Memory B cell (primary cell): ENCODE results near the gene ADK.

Experiments used
- ATAC-seq: fragments of 150-1000 bp; cut with Tn5 transposase; 2 replicates; pipeline ENCODE4 v1.10.0; 2021; ENCODE audit warnings: low read depth, mild to moderate bottlenecking, moderate library complexity
- DNase-seq, 2 donors: peaks; one replicate each; pipeline ENCODE4 v3.0.0; 2022; ENCODE audit warnings: low spot score in 2 of 2
- H3K27ac Mint-ChIP-seq: one replicate; pipeline ENCODE4 v1.8.0; 2022; ENCODE audit warnings: mild to moderate bottlenecking, moderate library complexity, mixed read lengths
- H3K27me3 Mint-ChIP-seq: one replicate; pipeline ENCODE4 v1.8.0; 2022; ENCODE audit warnings: mixed read lengths
- H3K36me3 Mint-ChIP-seq: one replicate; pipeline ENCODE4 v1.8.0; 2022; ENCODE audit warnings: mild to moderate bottlenecking, mixed read lengths
- H3K4me1 Mint-ChIP-seq: one replicate; pipeline ENCODE4 v1.8.0; 2022; ENCODE audit warnings: mixed read lengths
- H3K4me3 Mint-ChIP-seq: one replicate; pipeline ENCODE4 v1.8.0; 2022; ENCODE audit warnings: mild to moderate bottlenecking, moderate library complexity, mixed read lengths
- H3K9me3 Mint-ChIP-seq: one replicate; pipeline ENCODE4 v1.8.0; 2022; ENCODE audit warnings: mixed read lengths

The ADK gene

DNA sequence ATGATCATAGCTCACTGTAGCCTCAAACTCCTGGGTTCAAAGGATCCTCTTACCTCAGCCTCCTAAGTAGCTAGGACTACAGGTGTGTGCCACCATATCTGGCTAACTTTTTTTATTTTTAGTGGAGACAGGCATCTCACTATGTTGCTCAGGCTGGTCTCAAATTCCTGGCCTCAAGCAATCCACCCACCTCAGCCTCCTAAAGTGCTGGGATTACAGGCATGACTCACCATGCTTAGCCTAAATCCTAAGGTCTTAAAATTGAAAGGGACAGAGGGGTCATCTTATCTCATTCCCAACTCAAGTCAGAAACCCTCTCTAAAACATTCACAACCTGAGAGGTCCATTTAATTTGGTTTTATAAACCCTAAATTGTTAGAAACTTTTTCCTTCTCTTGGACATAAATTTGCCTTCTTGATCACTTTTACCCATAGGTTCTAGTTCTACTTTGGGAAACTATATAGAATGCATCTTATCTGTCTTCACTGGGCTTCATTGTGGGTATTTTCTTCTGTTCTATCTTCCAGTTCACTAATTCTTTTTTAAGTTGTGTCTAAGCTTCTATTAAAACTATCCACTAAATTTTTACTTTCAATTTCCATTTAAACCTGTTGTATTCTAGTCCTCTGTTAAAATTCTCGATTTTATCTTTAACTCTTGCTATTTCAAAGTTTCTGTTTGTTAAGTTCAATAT is 492.0 kb downstream of the ADK start:
- no peak overlapping the region for H3K27ac Mint-ChIP-seq
- no peak for DNase-seq
- no peak overlapping the region for H3K4me3 Mint-ChIP-seq
- no peaks in the 10 kb centered on the region for H3K9me3 Mint-ChIP-seq
- peaks cover 27% of the 10 kb centered on the region for H3K36me3 Mint-ChIP-seq
- H3K27me3 Mint-ChIP-seq = no peaks in the 10 kb centered on the region
- H3K4me1 Mint-ChIP-seq = peaks cover 2% of the 10 kb centered on the region
- ATAC-seq = no peak

DNA sequence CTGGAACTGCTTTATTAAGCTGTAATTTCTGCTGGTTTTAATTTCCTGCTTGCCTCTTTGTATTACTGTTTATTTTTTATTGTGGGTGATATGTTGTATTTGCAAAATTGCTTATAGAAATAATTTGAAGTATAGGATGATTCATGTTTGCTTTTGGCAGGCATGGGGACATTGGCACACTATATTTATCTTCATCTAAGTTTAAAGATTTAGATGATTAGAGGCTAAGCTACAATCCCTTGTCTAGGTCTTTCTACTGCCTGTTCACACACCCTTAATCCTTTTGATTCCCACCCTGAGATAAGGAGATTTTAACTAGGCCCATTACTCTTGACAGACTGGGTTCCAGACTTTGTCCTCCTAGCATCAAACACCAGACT is 492.6 kb downstream of the ADK start:
- Mint-ChIP-seq H3K4me3 (no peak overlapping the region), H3K9me3 (no peaks in the 10 kb centered on the region), H3K27me3 (no peaks in the 10 kb centered on the region), H3K27ac (no peak overlapping the region), H3K4me1 (peaks cover 2% of the 10 kb centered on the region), H3K36me3 (peaks cover 27% of the 10 kb centered on the region)
- no peak for ATAC-seq
- no peak for DNase-seq

DNA sequence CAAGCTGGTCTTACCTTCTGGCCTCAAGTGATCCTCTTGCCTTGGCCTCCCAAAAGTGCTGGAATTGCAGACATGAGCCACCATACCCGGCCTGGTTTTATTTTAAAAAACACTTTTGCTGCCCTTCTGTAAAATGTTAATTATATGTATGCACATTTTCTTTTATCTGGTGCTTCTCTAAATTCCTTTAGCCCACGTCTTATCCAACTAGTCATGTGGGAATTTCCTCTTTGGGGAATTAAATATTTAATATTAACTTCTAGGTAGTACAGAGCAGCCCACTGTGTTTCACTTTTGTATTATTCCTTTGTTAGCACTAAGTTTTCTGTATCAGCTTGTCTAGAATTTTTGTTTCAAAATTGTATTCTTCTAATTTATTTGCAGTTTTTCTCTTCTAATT is 493.7 kb downstream of the ADK start:
- Mint-ChIP-seq H3K4me3 (no peak overlapping the region), H3K27me3 (no peaks in the 10 kb centered on the region), H3K36me3 (peaks cover 19% of the 10 kb centered on the region), H3K27ac (no peak overlapping the region), H3K4me1 (no peaks in the 10 kb centered on the region), H3K9me3 (no peaks in the 10 kb centered on the region)
- DNase-seq = no peak
- no peak for ATAC-seq

DNA sequence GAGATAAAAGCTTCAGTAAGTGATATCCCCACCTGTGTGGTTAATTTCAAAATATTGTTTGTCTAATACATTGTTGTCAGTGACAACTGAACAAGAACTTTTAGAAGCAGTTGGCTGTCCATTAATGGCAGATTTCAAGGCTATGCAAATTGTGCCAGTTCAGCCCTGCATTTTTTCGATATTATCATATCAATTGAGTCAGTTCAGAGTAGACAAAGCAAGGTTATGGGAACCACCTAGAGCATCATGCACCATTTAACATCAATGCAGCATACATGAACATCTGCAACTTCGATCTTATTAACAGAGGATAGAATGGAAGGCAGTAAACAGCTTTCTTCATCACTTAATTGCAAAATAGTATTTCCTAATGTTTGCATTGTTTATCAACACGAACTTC is 494.7 kb downstream of the ADK start:
- ATAC-seq (no peak), DNase-seq (no peak)
- H3K36me3 Mint-ChIP-seq = peaks cover 21% of the 10 kb centered on the region
- H3K27me3 Mint-ChIP-seq = no peaks in the 10 kb centered on the region
- no peak overlapping the region for H3K27ac Mint-ChIP-seq
- no peaks in the 10 kb centered on the region for H3K9me3 Mint-ChIP-seq
- H3K4me1 Mint-ChIP-seq = no peaks in the 10 kb centered on the region
- H3K4me3 Mint-ChIP-seq = no peak overlapping the region

DNA sequence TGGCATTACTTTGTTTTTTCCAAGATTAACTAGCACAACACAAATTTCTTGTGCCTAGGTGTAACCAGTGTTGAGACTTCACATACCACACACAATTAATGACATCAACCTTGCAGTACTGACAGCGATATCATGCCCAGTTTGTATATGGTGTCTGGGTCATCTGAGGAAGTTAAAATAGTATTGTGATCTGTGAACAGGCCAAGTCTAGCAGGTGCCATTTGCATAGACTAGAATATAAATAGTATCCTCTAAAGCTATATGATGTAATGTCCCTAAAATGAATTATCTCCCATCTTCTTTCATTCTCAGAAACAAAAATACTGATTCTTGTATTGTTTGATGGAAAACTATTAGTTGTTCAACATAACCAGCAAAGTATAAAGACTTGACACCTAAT is 499.6 kb downstream of the ADK start:
- DNase-seq = no peak
- no peak overlapping the region for H3K4me3 Mint-ChIP-seq
- no peaks in the 10 kb centered on the region for H3K4me1 Mint-ChIP-seq
- H3K27ac Mint-ChIP-seq = no peak overlapping the region
- peaks cover 32% of the 10 kb centered on the region for H3K36me3 Mint-ChIP-seq
- no peak for ATAC-seq
- H3K9me3 Mint-ChIP-seq = no peaks in the 10 kb centered on the region
- H3K27me3 Mint-ChIP-seq = no peaks in the 10 kb centered on the region

DNA sequence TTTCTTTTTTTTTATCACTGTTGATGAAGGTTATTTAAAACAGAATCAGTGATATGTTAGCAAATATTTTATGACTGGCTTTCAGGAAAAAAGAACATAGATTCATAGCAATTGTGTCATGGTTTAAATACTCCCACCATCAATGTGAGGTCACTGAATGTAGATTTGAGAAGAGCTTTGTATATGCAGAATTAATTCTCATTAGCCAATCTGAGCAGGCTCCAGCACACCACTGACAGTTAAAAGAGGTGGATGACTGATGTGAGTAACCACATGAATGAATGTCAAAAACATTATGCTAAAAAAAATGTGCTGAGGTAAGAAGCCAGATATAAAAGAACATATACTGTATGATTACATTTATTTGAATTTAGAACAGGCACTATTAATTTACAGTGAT is 500.5 kb downstream of the ADK start:
- H3K36me3 Mint-ChIP-seq = peaks cover 28% of the 10 kb centered on the region
- H3K9me3 Mint-ChIP-seq = no peaks in the 10 kb centered on the region
- DNase-seq = no peak
- no peak for ATAC-seq
- H3K4me3 Mint-ChIP-seq = no peak overlapping the region
- H3K27me3 Mint-ChIP-seq = no peaks in the 10 kb centered on the region
- no peak overlapping the region for H3K27ac Mint-ChIP-seq
- no peaks in the 10 kb centered on the region for H3K4me1 Mint-ChIP-seq

DNA sequence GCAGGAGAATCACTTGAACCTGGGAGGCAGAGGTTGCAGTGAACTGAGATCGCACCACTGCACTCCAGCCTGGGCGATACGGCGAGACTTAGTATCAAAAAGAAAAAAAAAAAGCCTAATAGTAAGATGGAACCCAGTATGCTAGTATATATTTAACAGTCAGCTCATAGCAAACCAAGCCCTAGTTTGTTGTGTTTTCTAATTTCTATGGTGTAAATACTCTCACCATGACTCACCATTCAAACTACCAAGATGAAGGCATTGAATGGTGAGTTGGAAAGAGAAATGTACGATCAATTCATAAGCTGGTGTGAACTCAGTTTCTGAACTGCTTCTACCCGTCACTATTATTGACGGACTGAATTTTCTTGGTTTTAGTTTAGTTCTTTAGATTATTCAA is 501.6 kb downstream of the ADK start:
- Mint-ChIP-seq H3K27me3 (no peaks in the 10 kb centered on the region), H3K4me3 (no peak overlapping the region), H3K36me3 (peaks cover 28% of the 10 kb centered on the region), H3K27ac (no peak overlapping the region), H3K9me3 (no peaks in the 10 kb centered on the region), H3K4me1 (no peaks in the 10 kb centered on the region)
- ATAC-seq (no peak), DNase-seq (no peak)

DNA sequence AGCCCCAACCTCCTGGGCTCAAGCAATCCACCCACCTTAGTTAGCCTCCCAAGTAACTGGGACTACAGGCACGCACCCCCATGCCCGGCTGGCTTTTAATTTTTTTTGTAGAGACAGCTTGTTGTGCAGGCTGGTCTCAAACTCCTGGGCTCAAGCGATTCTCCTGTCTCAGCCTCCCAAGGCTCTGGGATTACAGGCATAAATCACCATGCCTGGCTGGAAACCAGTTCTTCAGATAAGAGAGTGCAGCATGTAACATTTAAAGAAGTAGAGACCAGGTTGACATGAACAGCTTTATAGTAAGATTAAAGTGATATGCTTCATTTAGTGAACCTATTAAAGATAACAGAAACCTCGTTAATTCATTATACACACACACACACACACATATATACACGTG is 507.5 kb downstream of the ADK start:
- Mint-ChIP-seq H3K27ac (no peak overlapping the region), H3K4me3 (no peak overlapping the region), H3K36me3 (peaks cover 18% of the 10 kb centered on the region), H3K4me1 (peaks cover 8% of the 10 kb centered on the region), H3K27me3 (no peaks in the 10 kb centered on the region), H3K9me3 (no peaks in the 10 kb centered on the region)
- DNase-seq (no peak), ATAC-seq (no peak)

DNA sequence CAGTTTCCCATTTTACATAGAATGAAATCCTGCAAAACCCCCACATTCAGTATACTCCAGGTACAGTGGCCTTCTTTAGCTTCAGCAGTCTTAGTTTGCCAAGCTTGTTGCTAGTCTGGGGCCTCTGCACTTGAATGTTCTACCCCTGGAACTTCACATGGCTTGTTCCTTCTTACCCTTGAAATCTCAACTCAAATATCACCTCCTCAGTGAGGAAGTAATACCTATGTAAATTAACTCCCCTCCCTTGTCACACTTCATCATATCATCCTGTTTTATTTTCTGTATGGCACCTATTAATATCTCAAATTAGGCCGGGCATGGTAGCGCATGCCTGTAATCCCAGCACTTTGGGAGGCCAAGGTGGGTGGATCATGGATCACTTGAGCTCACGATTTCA is 511.6 kb downstream of the ADK start:
- peaks cover 8% of the 10 kb centered on the region for H3K4me1 Mint-ChIP-seq
- DNase-seq (no peak), ATAC-seq (no peak)
- no peaks in the 10 kb centered on the region for H3K27me3 Mint-ChIP-seq
- no peak overlapping the region for H3K4me3 Mint-ChIP-seq
- H3K36me3 Mint-ChIP-seq = peaks cover 10% of the 10 kb centered on the region
- H3K27ac Mint-ChIP-seq = no peak overlapping the region
- H3K9me3 Mint-ChIP-seq = no peaks in the 10 kb centered on the region

DNA sequence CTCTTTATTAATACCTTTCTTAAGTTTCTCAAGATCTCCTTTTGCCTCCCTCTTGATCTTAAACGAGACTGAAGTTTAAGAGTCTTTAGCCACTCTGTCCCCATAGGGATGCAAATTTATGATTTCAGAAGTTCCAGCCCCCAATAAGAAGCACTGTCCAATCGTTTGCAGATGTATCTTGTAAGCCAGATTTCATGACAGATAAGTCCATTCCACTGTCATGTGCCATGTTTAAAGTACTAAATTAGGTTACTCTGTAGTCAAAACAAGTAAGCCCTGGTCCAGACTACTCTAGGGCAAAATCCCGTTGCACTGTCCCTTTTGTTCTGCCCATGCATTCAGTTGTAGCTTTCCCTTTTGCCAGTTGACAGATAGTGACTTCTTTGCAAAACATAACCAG is 518.2 kb downstream of the ADK start:
- no peak overlapping the region for H3K4me3 Mint-ChIP-seq
- H3K4me1 Mint-ChIP-seq = no peaks in the 10 kb centered on the region
- H3K27ac Mint-ChIP-seq = no peak overlapping the region
- H3K9me3 Mint-ChIP-seq = peaks cover 6% of the 10 kb centered on the region
- no peaks in the 10 kb centered on the region for H3K27me3 Mint-ChIP-seq
- H3K36me3 Mint-ChIP-seq = peaks cover 36% of the 10 kb centered on the region
- DNase-seq = no peak
- no peak for ATAC-seq

DNA sequence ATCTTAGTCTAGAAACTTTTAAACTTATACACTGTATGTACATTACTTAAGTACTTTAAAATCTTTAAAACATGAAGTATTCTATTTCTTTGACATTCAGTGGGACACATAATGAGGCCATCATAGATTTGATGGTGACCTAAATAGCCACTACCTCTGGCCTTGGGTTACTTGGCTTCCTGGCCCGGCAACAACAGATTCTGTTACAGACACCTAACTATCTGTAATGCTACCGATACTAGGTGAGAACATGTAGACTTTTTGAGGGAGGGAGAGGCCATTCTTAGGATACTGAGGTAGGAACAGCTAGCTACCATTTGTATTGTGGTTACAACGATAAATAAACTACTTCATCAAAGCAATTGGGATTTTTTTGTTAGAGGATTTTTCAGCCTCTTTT is 520.7 kb downstream of the ADK start:
- H3K9me3 Mint-ChIP-seq = peaks cover 6% of the 10 kb centered on the region
- peaks cover 41% of the 10 kb centered on the region for H3K36me3 Mint-ChIP-seq
- DNase-seq (no peak), ATAC-seq (no peak)
- H3K4me1 Mint-ChIP-seq = peaks cover 2% of the 10 kb centered on the region
- no peak overlapping the region for H3K4me3 Mint-ChIP-seq
- no peaks in the 10 kb centered on the region for H3K27me3 Mint-ChIP-seq
- no peak overlapping the region for H3K27ac Mint-ChIP-seq

DNA sequence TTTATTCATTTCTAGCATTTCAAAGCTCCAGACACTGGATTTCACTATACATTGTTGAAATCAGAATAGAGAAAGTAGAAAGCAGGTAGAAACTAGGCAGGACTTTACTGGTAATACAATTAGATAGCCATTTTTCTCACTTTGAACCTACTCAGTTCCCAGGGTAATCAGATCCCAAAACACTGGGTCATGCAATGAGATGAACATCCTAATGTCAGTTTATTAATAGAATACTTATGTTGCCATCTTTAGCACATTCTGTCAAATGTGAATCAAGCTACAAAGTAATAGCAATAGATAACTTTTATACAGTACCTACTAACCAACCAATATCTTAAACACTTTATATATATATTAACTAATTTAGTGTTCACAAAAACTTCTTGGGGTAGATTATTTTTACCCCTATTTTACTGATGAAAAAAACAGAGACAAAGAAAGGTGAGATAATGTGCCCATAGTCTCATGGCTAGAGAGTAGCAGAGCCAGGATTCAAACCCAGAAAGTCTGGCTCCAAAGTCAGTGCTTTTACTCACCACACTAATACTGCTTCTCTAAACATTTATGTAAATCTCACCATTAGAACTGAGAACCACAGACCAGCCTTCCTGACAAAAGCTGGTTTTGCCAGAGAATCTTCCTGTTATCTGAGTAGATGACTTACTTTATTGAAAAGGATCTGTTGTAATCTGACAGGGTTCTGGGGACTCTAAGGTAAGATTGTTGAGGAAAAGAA is 521.6 kb downstream of the ADK start:
- Mint-ChIP-seq H3K27me3 (no peaks in the 10 kb centered on the region), H3K4me3 (no peak overlapping the region), H3K36me3 (peaks cover 45% of the 10 kb centered on the region), H3K27ac (no peak overlapping the region), H3K9me3 (peaks cover 6% of the 10 kb centered on the region), H3K4me1 (peaks cover 6% of the 10 kb centered on the region)
- DNase-seq = no peak
- no peak for ATAC-seq

DNA sequence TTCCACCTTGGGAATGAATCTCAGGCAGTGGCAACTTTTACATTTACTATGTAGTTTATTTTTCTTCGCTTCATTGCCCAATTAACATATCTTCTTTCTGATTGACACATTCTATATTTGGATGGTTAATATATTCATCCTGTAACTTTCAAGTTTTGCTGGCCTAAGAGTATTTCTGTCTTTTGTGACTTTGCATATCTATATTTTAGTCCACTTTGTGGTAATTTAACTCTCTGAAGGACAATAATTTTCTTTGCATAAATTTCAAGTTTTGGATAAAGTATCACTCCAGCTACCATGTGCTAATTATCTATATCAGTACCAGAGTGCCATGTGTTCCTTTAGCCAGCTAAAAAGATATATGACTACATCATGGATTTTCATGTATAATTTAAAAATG is 523.9 kb downstream of the ADK start:
- Mint-ChIP-seq H3K4me3 (no peak overlapping the region), H3K27ac (no peak overlapping the region), H3K9me3 (peaks cover 6% of the 10 kb centered on the region), H3K36me3 (peaks cover 39% of the 10 kb centered on the region), H3K4me1 (peaks cover 6% of the 10 kb centered on the region), H3K27me3 (no peaks in the 10 kb centered on the region)
- DNase-seq (no peak), ATAC-seq (no peak)

DNA sequence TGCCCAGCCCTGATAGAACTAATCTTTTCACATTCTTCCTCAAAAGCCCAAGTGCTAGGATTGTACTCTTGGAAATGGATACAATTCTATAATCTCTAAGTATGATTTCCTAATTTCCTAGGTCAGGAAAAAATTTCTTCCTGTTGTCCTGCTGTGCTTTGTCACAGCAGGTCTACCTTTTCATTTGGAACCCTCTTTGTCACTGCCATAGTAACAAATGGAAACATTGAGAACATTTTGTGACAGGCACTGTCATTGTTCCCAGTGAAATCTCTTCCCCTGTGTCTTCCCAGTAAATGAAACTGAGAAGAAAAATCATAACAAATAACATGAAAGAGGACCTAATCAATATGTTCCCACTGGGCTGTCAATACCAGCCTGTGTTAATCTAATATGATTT is 524.5 kb downstream of the ADK start:
- DNase-seq (no peak), ATAC-seq (no peak)
- Mint-ChIP-seq H3K27me3 (no peaks in the 10 kb centered on the region), H3K27ac (no peak overlapping the region), H3K36me3 (peaks cover 38% of the 10 kb centered on the region), H3K4me3 (no peak overlapping the region), H3K4me1 (peaks cover 6% of the 10 kb centered on the region), H3K9me3 (peaks cover 6% of the 10 kb centered on the region)

DNA sequence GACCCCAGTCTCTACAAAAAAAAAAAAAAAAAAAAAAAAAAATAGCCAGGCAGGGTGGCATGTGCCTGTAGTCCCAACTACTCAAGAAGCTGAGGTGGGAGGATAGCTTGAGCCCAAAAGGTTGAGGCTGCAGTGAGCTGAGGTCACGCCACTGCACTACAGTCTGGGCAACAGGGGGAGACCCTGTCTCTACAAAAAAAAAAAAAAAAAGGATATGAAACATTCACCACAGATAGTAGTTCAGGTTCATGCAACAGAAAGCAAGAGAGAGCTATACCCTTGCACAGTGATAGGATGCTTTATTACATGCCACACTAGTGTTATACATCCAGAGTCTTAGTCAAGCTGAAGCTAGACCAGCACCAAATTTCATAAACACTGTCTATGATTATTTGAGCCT is 526.9 kb downstream of the ADK start:
- Mint-ChIP-seq H3K4me1 (peaks cover 10% of the 10 kb centered on the region), H3K27ac (no peak overlapping the region), H3K4me3 (no peak overlapping the region), H3K9me3 (peaks cover 3% of the 10 kb centered on the region), H3K27me3 (no peaks in the 10 kb centered on the region), H3K36me3 (peaks cover 30% of the 10 kb centered on the region)
- no peak for DNase-seq
- peak; percentile 44 for ATAC-seq
